Endothelial cell (in vitro differentiated cells): ENCODE results near the gene ISG15. TPM values are rescaled to one million over a fixed set of nuclear protein-coding genes. Genes with fewer than 3 reads are reported as not detected.

Experiments used
- DNase-seq: peaks from one replicate; pipeline ENCODE4 v3.0.0; 2021; ENCODE audit warnings: low spot score
- H3K27ac Mint-ChIP-seq: one replicate; pipeline ENCODE4 v1.8.0; 2021; ENCODE audit warnings: mixed read lengths, inconsistent platforms; ENCODE audit not compliant: unreplicated experiment
- H3K27me3 Mint-ChIP-seq: one replicate; pipeline ENCODE4 v1.8.0; 2021; ENCODE audit warnings: mild to moderate bottlenecking, moderate library complexity, mixed read lengths, inconsistent platforms; ENCODE audit not compliant: unreplicated experiment
- H3K36me3 Mint-ChIP-seq: one replicate; pipeline ENCODE4 v1.8.0; 2021; ENCODE audit warnings: mild to moderate bottlenecking, low read depth, mixed read lengths, inconsistent platforms; ENCODE audit not compliant: unreplicated experiment
- H3K4me1 Mint-ChIP-seq: one replicate; pipeline ENCODE4 v1.8.0; 2021; ENCODE audit warnings: mild to moderate bottlenecking, mixed read lengths, inconsistent platforms; ENCODE audit not compliant: unreplicated experiment
- H3K4me3 Mint-ChIP-seq: one replicate; pipeline ENCODE4 v1.8.0; 2021; ENCODE audit warnings: mild to moderate bottlenecking, mixed read lengths, inconsistent platforms; ENCODE audit not compliant: unreplicated experiment
- H3K9me3 Mint-ChIP-seq: one replicate; pipeline ENCODE4 v1.8.0; 2021; ENCODE audit warnings: mixed read lengths, inconsistent platforms; ENCODE audit not compliant: unreplicated experiment
- total RNA-seq: library from RNA; stranded (reverse); fragmentation: NEBNext Ultra II Directional; extraction: Animal tissue kit (Norgen Biotek cat#: 25700); gene quantifications from one replicate; pipeline ENCODE4 v1.2.1, GENCODE V29; 2021; ENCODE audit not compliant: unreplicated experiment
- TF ChIP-seq, protein P1 (sequence below): fragments of 200-600 bp; sonication (generic); IDR thresholded peaks from one replicate; pipeline ENCODE4 v1.5.0; 2021; ENCODE audit warnings: antibody characterized with exemption; ENCODE audit not compliant: unreplicated experiment

The ISG15 gene
- total RNA-seq, 1 donor from 2014 or later = 33.3 TPM

- TF ChIP-seq, protein P1, sequence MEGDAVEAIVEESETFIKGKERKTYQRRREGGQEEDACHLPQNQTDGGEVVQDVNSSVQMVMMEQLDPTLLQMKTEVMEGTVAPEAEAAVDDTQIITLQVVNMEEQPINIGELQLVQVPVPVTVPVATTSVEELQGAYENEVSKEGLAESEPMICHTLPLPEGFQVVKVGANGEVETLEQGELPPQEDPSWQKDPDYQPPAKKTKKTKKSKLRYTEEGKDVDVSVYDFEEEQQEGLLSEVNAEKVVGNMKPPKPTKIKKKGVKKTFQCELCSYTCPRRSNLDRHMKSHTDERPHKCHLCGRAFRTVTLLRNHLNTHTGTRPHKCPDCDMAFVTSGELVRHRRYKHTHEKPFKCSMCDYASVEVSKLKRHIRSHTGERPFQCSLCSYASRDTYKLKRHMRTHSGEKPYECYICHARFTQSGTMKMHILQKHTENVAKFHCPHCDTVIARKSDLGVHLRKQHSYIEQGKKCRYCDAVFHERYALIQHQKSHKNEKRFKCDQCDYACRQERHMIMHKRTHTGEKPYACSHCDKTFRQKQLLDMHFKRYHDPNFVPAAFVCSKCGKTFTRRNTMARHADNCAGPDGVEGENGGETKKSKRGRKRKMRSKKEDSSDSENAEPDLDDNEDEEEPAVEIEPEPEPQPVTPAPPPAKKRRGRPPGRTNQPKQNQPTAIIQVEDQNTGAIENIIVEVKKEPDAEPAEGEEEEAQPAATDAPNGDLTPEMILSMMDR = no peak
- H3K4me3 Mint-ChIP-seq = no peak overlapping the region
- peaks cover 22% of the 10 kb centered on the region for H3K27me3 Mint-ChIP-seq
- no peaks in the 10 kb centered on the region for H3K9me3 Mint-ChIP-seq
- H3K4me1 Mint-ChIP-seq = peaks cover 3% of the 10 kb centered on the region
- no peak for DNase-seq
- H3K36me3 Mint-ChIP-seq = peaks cover 3% of the 10 kb centered on the region
- H3K27ac Mint-ChIP-seq = no peak overlapping the region
These were observed 39.6 kb upstream of the ISG15 start for GRCh38 chr1:973459-974292.

GRCh38 chr1:974293-974640 is 39.0 kb upstream of the ISG15 start:
- Mint-ChIP-seq H3K27ac (no peak overlapping the region), H3K4me1 (peaks cover 3% of the 10 kb centered on the region), H3K36me3 (peaks cover 3% of the 10 kb centered on the region)

GRCh38 chr1:974687-975328 is 38.5 kb upstream of the ISG15 start:
- Mint-ChIP-seq H3K4me1 (peaks cover 3% of the 10 kb centered on the region), H3K27ac (no peak overlapping the region), H3K9me3 (no peaks in the 10 kb centered on the region), H3K27me3 (peaks cover 14% of the 10 kb centered on the region), H3K4me3 (no peak overlapping the region), H3K36me3 (peaks cover 3% of the 10 kb centered on the region)
- TF ChIP-seq, protein P1 = no peak
- DNase-seq = no peak

More at GRCh38 chr1:974293-974640, 39.0 kb upstream of the ISG15 start:
- DNase-seq = no peak
- Mint-ChIP-seq H3K9me3 (no peaks in the 10 kb centered on the region), H3K27me3 (peaks cover 18% of the 10 kb centered on the region), H3K4me3 (no peak overlapping the region)
- TF ChIP-seq, protein P1 = no peak

- Mint-ChIP-seq H3K4me3 (no peak overlapping the region), H3K27ac (no peak overlapping the region), H3K4me1 (peaks cover 3% of the 10 kb centered on the region), H3K9me3 (no peaks in the 10 kb centered on the region), H3K36me3 (peaks cover 3% of the 10 kb centered on the region), H3K27me3 (peaks cover 16% of the 10 kb centered on the region)
- TF ChIP-seq, protein P1 = no peak
- no peak for DNase-seq
These were observed 37.9 kb upstream of the ISG15 start for GRCh38 chr1:975365-975764.
